ENCODE measurements around the gene ZKSCAN1.

DNA sequence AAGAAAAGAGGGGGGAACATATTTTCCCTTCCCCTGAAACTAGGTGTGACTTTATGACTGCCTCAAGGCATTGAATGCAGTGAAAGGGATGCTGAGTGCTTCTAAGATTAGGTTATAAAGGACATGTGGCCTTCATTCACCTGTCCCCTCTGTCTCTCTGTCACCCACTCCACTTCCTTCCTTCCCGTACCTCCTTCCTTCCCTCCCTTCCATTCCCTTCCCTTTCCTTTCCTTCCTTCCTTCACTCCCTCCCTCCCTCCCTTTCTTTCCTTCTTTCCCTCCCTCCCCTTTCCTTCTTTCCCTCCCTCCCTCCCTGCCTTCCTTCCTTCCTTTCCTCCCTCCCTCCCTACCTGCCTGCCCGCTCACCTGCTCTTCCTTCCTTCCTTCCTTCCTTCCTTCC lies 4.5 kb upstream of the ZKSCAN1 start:
- TF ChIP-seq YY1 (IDR thresholded peaks at IDR 0.05; ENCODE audit: insufficient read depth, insufficient read length) (no peak), SUZ12 (IDR thresholded peaks at IDR 0.05; ENCODE audit: extremely low read depth, insufficient read depth, insufficient read length) (no peak)
